Activated CD4-positive, alpha-beta T cell treated with anti-CD3 and anti-CD28 coated beads, Interleukin-2, amount 10 ng/mL, durations not matched to agents 24 days and 14 days (primary cell): ENCODE measurements around the gene PISD. TPM values are rescaled to one million over a fixed set of nuclear protein-coding genes. Genes with fewer than 3 reads are reported as not detected.

ENCODE experiments used
- DNase-seq: peaks from one replicate; pipeline ENCODE4 v3.0.0; 2022
- H3K27ac Mint-ChIP-seq: one replicate; pipeline ENCODE4 v1.8.0; 2022; ENCODE audit warnings: mild to moderate bottlenecking, mixed read lengths
- H3K27me3 Mint-ChIP-seq: one replicate; pipeline ENCODE4 v1.8.0; 2022; ENCODE audit warnings: mixed read lengths
- H3K36me3 Mint-ChIP-seq: one replicate; pipeline ENCODE4 v1.8.0; 2022; ENCODE audit warnings: low read depth, mild to moderate bottlenecking, mixed read lengths
- H3K4me1 Mint-ChIP-seq: one replicate; pipeline ENCODE4 v1.8.0; 2021; ENCODE audit warnings: mixed read lengths
- H3K4me3 Mint-ChIP-seq: one replicate; pipeline ENCODE4 v1.8.0; 2022; ENCODE audit warnings: mild to moderate bottlenecking, moderate library complexity, mixed read lengths
- H3K9me3 Mint-ChIP-seq: one replicate; pipeline ENCODE4 v1.8.0; 2021; ENCODE audit warnings: mixed read lengths
- intact Hi-C: fragments of 100-400 bp; cut with micrococcal nuclease; formaldehyde crosslinking; loops from one replicate; pipeline ENCODE4 v1.15.1; 2023
- total RNA-seq: library from RNA; stranded (reverse); gene quantifications from 2 replicates; pipeline ENCODE4 v1.2.3, GENCODE V29; 2022

The PISD gene
- total RNA-seq, 1 donor from 2014 or later: 52.1 TPM

GRCh38 chr22:31615491-31615860 is 46.5 kb downstream of the PISD start:
- Mint-ChIP-seq H3K27ac (peak overlapping the region; percentile 87), H3K4me1 (peaks cover 19% of the 10 kb centered on the region), H3K27me3 (no peaks in the 10 kb centered on the region), H3K9me3 (no peaks in the 10 kb centered on the region), H3K4me3 (peak overlapping the region; percentile 39), H3K36me3 (peaks cover 56% of the 10 kb centered on the region)
- intact Hi-C loops: no loop called here
- no peak for DNase-seq

GRCh38 chr22:31614781-31615490 is 47.1 kb downstream of the PISD start:
- peak overlapping the region; percentile 87 for H3K27ac Mint-ChIP-seq
- H3K27me3 Mint-ChIP-seq: no peaks in the 10 kb centered on the region
- peaks cover 19% of the 10 kb centered on the region for H3K4me1 Mint-ChIP-seq
- no peak overlapping the region for H3K4me3 Mint-ChIP-seq
- DNase-seq: no peak
- intact Hi-C loops: no loop called here
- peaks cover 57% of the 10 kb centered on the region for H3K36me3 Mint-ChIP-seq
- no peaks in the 10 kb centered on the region for H3K9me3 Mint-ChIP-seq

DNA sequence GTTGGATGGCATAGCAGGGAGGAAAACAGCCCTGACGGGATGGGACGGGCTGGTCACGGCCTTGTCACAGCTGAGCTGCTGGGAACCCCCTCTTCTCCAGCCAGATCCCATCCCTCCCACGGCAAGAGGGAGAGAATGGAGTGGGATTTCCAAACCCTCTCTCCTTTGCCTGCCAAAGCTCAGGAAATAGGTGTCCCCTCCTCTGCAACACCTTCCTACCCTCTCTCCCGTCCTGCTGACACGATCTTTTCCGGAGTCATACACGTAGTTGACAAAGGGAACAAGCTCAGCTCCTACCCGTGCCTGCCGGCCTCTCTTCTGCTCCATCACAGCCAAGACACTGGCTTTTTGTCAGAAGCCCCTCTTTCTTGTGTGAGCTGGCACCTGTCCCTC is 48.1 kb downstream of the PISD start:
- H3K4me3 Mint-ChIP-seq: no peak overlapping the region
- H3K9me3 Mint-ChIP-seq: no peaks in the 10 kb centered on the region
- H3K27ac Mint-ChIP-seq: peak overlapping the region; percentile 62
- no peak for DNase-seq
- intact Hi-C loops: no loop called here
- H3K36me3 Mint-ChIP-seq: peaks cover 51% of the 10 kb centered on the region
- no peaks in the 10 kb centered on the region for H3K27me3 Mint-ChIP-seq
- peaks cover 19% of the 10 kb centered on the region for H3K4me1 Mint-ChIP-seq

DNA sequence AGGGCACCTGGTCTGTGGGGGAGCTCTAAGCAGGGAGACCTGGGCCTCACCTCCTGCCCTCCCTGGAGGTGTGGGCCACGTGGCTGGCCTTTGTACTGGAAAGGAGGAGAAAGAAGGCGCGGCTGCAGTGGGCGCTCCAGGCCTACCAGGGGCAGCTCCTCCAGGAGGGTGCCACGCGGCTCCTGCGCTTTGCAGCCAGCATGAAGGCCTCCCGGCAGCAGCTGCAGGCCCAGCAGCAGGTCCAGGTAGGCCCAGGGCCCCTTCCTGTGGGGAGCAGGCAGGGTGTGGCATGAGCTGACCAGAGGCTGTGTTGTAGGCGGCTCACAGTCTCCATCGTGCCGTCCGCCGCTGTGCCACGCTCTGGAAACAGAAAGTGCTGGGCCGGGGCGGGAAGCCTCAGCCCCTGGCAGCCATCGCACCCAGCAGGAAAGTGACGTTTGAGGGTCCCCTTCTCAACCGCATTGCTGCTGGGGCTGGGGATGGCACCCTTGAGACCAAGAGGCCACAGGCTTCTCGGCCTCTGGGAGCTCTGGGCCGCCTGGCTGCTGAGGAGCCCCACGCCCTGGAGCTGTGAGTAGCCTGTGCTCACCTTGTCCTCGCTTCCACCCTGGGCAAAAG is 48.6 kb downstream of the PISD start:
- intact Hi-C loops: no loop called here

GRCh38 chr22:31612891-31613285 is 49.1 kb downstream of the PISD start:
- Mint-ChIP-seq H3K27ac (no peak overlapping the region), H3K9me3 (no peaks in the 10 kb centered on the region), H3K27me3 (no peaks in the 10 kb centered on the region), H3K4me1 (peaks cover 19% of the 10 kb centered on the region), H3K36me3 (peaks cover 53% of the 10 kb centered on the region), H3K4me3 (no peak overlapping the region)
- no peak for DNase-seq
- intact Hi-C loops: no loop called here

More for the DNA sequence above, 48.6 kb downstream of the PISD start:
- Mint-ChIP-seq H3K36me3 (peaks cover 49% of the 10 kb centered on the region), H3K9me3 (no peaks in the 10 kb centered on the region), H3K4me3 (no peak overlapping the region), H3K27me3 (no peaks in the 10 kb centered on the region), H3K27ac (no peak overlapping the region), H3K4me1 (peaks cover 19% of the 10 kb centered on the region)
- DNase-seq: no peak

DNA sequence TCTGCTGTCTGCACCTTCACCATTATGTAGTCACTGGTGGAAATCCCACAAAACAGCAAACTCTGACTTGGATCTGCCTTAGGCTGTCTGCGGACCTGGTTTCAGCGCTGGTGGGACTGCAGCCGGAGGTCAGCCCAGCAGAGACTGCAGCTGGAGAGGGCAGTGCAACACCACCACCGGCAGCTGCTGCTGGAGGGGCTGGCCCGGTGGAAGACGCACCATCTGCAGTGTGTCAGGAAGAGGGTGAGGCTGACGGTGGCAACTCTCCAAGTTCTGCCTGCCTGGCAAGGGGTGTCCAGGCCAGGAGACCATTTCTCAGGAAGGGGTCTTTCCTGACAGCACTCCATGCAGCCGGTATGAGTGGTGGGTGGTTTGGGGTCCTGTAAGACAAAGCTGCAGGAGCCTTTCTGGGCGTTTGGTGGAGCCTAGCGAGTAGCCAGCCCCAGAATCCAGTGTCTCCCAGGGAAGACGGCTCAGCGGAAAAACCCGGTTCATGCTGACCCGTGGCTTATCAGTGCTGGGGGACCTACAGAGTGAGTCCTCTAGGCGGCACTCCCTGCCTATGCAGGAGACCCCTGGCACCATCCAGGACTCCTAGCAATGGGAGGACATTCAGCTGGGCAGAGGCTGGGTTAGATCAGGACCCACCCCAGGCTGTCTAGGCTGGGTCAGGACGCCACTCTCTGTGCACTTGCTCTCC is 50.8 kb downstream of the PISD start:
- no peak overlapping the region for H3K4me3 Mint-ChIP-seq
- H3K27me3 Mint-ChIP-seq: no peaks in the 10 kb centered on the region
- H3K4me1 Mint-ChIP-seq: peaks cover 18% of the 10 kb centered on the region
- intact Hi-C loops: no loop called here
- H3K9me3 Mint-ChIP-seq: no peaks in the 10 kb centered on the region
- no peak for DNase-seq
- H3K36me3 Mint-ChIP-seq: peaks cover 53% of the 10 kb centered on the region
- no peak overlapping the region for H3K27ac Mint-ChIP-seq

- intact Hi-C loops: no loop called here
- Mint-ChIP-seq H3K27me3 (no peaks in the 10 kb centered on the region), H3K4me3 (no peak overlapping the region), H3K36me3 (peaks cover 52% of the 10 kb centered on the region), H3K9me3 (no peaks in the 10 kb centered on the region), H3K27ac (no peak overlapping the region), H3K4me1 (peaks cover 12% of the 10 kb centered on the region)
- DNase-seq: no peak
Observed at GRCh38 chr22:31610611-31611010, 51.4 kb downstream of the PISD start.

- no peak for DNase-seq
- H3K4me3 Mint-ChIP-seq: no peak overlapping the region
- H3K27me3 Mint-ChIP-seq: no peaks in the 10 kb centered on the region
- peaks cover 51% of the 10 kb centered on the region for H3K36me3 Mint-ChIP-seq
- peaks cover 9% of the 10 kb centered on the region for H3K4me1 Mint-ChIP-seq
- no peaks in the 10 kb centered on the region for H3K9me3 Mint-ChIP-seq
- peak overlapping the region; percentile 29 for H3K27ac Mint-ChIP-seq
- intact Hi-C loops: no loop called here
Observed at GRCh38 chr22:31609716-31610115, 52.3 kb downstream of the PISD start.

GRCh38 chr22:31607696-31608095 is 54.3 kb downstream of the PISD start:
- Mint-ChIP-seq H3K36me3 (peaks cover 53% of the 10 kb centered on the region), H3K4me3 (no peak overlapping the region), H3K9me3 (no peaks in the 10 kb centered on the region), H3K4me1 (peaks cover 4% of the 10 kb centered on the region), H3K27ac (no peak overlapping the region), H3K27me3 (no peaks in the 10 kb centered on the region)
- intact Hi-C loops: no loop called here
- no peak for DNase-seq

- peaks cover 3% of the 10 kb centered on the region for H3K4me1 Mint-ChIP-seq
- no peaks in the 10 kb centered on the region for H3K9me3 Mint-ChIP-seq
- no peak overlapping the region for H3K4me3 Mint-ChIP-seq
- H3K36me3 Mint-ChIP-seq: peaks cover 57% of the 10 kb centered on the region
- intact Hi-C loops: no loop called here
- no peak for DNase-seq
- H3K27ac Mint-ChIP-seq: no peak overlapping the region
- no peaks in the 10 kb centered on the region for H3K27me3 Mint-ChIP-seq
Observed at GRCh38 chr22:31605851-31606585, 56.0 kb downstream of the PISD start.

GRCh38 chr22:31604746-31605705 is 57.0 kb downstream of the PISD start:
- no peak for DNase-seq
- Mint-ChIP-seq H3K27me3 (no peaks in the 10 kb centered on the region), H3K4me3 (no peak overlapping the region), H3K36me3 (peaks cover 56% of the 10 kb centered on the region), H3K27ac (peak overlapping the region; percentile 58), H3K4me1 (peaks cover 3% of the 10 kb centered on the region), H3K9me3 (no peaks in the 10 kb centered on the region)
- intact Hi-C loops: no loop called here

GRCh38 chr22:31604137-31604705 is 57.8 kb downstream of the PISD start:
- no peak for DNase-seq
- Mint-ChIP-seq H3K9me3 (no peaks in the 10 kb centered on the region), H3K27me3 (no peaks in the 10 kb centered on the region), H3K36me3 (peaks cover 53% of the 10 kb centered on the region), H3K4me1 (peaks cover 3% of the 10 kb centered on the region), H3K27ac (no peak overlapping the region), H3K4me3 (no peak overlapping the region)
- intact Hi-C loops: no loop called here

GRCh38 chr22:31603574-31603973 is 58.4 kb downstream of the PISD start:
- DNase-seq: no peak
- Mint-ChIP-seq H3K27ac (peak overlapping the region; percentile 22), H3K27me3 (no peaks in the 10 kb centered on the region), H3K4me3 (no peak overlapping the region), H3K9me3 (no peaks in the 10 kb centered on the region), H3K36me3 (peaks cover 51% of the 10 kb centered on the region), H3K4me1 (peaks cover 3% of the 10 kb centered on the region)
- intact Hi-C loops: no loop called here
